GM12892 (cell line): ENCODE results near the gene ACSL5.

Experiments used
- POLR2A ChIP-seq: IDR thresholded peaks from 2 replicates; pipeline ENCODE4 v1.6.1; 2011; ENCODE audit warnings: low read depth, low read length, control low read depth
- POLR2AphosphoS5 ChIP-seq: IDR thresholded peaks from 2 replicates; pipeline ENCODE4 v1.6.1; 2011; ENCODE audit warnings: low read depth, low read length, control low read depth
- TAF1 ChIP-seq: IDR thresholded peaks from 2 replicates; pipeline ENCODE4 v1.6.1; 2011; ENCODE audit warnings: low read depth, mild to moderate bottlenecking, control low read depth, low read length, borderline replicate concordance

DNA sequence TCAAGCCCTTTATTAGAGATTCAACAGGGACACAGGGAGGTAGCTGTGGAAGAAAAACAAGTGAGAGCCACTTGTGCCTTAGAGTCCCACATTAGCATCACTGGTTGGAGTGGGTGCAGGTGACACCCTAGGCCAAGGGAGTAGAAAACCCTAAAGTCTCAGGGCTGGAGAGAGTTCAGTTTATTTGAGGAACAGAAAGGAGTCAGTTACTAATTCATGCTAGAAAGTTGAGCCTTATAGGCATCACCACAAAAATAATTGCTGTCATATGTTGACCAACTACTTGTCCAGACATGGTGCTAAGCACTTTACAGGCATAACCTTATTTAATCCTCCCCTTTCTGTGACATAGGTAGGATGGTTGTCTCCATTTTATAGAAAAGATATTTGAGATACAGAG lies 20.9 kb upstream of the ACSL5 start:
- TF ChIP-seq POLR2AphosphoS5 = no peak
- TF ChIP-seq TAF1 = no peak
- TF ChIP-seq POLR2A = no peak
